HG03064 (cell line): ENCODE data around the gene CCNY.
"Not testable (repeated sequence)": the region's sequence is repeated elsewhere in the genome, so short reads cannot be mapped to it uniquely, and the experiment has no call there.

Experiments used
- ATAC-seq: cut with Tn5 transposase; IDR thresholded peaks from one replicate; pipeline ENCODE4 v1.9.1; 2021; ENCODE audit warnings: low read depth; ENCODE audit not compliant: unreplicated experiment

CCNY gene

GRCh38 chr10:35506741-35507140 lies 170.4 kb downstream of the CCNY start:
- ATAC-seq = no peak

GRCh38 chr10:35507519-35508109 lies 171.3 kb downstream of the CCNY start:
- no peak for ATAC-seq

- no peak for ATAC-seq
Observed at GRCh38 chr10:35508647-35509046, 172.3 kb downstream of the CCNY start.

GRCh38 chr10:35510891-35511290 lies 174.6 kb downstream of the CCNY start:
- no peak for ATAC-seq

- no peak for ATAC-seq
Observed at GRCh38 chr10:35511647-35512046, 175.3 kb downstream of the CCNY start.

GRCh38 chr10:35516102-35516670 lies 179.9 kb downstream of the CCNY start:
- no peak for ATAC-seq

- no peak for ATAC-seq
Observed at GRCh38 chr10:35517431-35518181, 181.3 kb downstream of the CCNY start.

GRCh38 chr10:35518187-35518586 lies 181.9 kb downstream of the CCNY start:
- ATAC-seq = not testable (repeated sequence)

- no peak for ATAC-seq
Observed at GRCh38 chr10:35520996-35521395, 184.7 kb downstream of the CCNY start.

GRCh38 chr10:35523670-35524225 lies 187.4 kb downstream of the CCNY start:
- no peak for ATAC-seq

GRCh38 chr10:35526746-35527145 lies 190.4 kb downstream of the CCNY start:
- no peak for ATAC-seq

GRCh38 chr10:35532141-35532540 lies 195.8 kb downstream of the CCNY start:
- no peak for ATAC-seq

- ATAC-seq = no peak
Observed at GRCh38 chr10:35533565-35533964, 197.3 kb downstream of the CCNY start.

GRCh38 chr10:35535136-35535535 lies 198.8 kb downstream of the CCNY start:
- no peak for ATAC-seq

- ATAC-seq = no peak
Observed at GRCh38 chr10:35536789-35537188, 200.5 kb downstream of the CCNY start.

- not testable (repeated sequence) for ATAC-seq
Observed at GRCh38 chr10:35537925-35538324, 201.6 kb downstream of the CCNY start.

GRCh38 chr10:35540296-35541164 lies 204.2 kb downstream of the CCNY start:
- ATAC-seq = no peak

GRCh38 chr10:35541720-35542119 lies 205.4 kb downstream of the CCNY start:
- no peak for ATAC-seq

GRCh38 chr10:35542303-35542702 lies 206.0 kb downstream of the CCNY start:
- ATAC-seq = no peak

GRCh38 chr10:35545079-35545657 lies 208.9 kb downstream of the CCNY start:
- ATAC-seq = no peak
